ENCODE results near the gene BRK1. TPM values are rescaled to one million over a fixed set of nuclear protein-coding genes. Genes with fewer than 3 reads are reported as not detected.
"Not testable (repeated sequence)": the region's sequence is repeated elsewhere in the genome, so short reads cannot be mapped to it uniquely, and the experiment has no call there.

Gene BRK1
- 10 to 100 TPM; 68.2 to 86.8 (median 69.3) TPM for total RNA-seq

GRCh38 chr3:10115326-10116137, at the start of gene BRK1:
BRK1 (plus strand) TSS chr3:10115675; CDS start chr3:10115702, 27 bp downstream.
- TF ChIP-seq CTCF (IDR thresholded peaks at IDR 0.05 in 4 of 5, conservative IDR thresholded peaks at IDR 0.05 in 1 of 5) (peak in 2 of 5 experiments; percentile 12 to 13), POLR2A (IDR thresholded peaks at IDR 0.05) (peak; percentile 76 to 85)
- Histone ChIP-seq H3K4me3 (peak within 1 kb of the TSS; percentile 79 to 97 (median 89)), H3K9me3 (no peaks in the 10 kb centered on the region), H3K4me1 (peaks cover 15 to 16% of the 10 kb centered on the region in 2 donors), H3K27ac (peak within 1 kb of the TSS; percentile 72 to 89 (median 78)), H3K36me3 (peaks cover 0 to 8% of the 10 kb centered on the region in 2 donors), H3K27me3 (no peaks in the 10 kb centered on the region)
- in situ Hi-C loops (cut with MboI; ENCODE audit: low sequenced_read_pairs in 4 of 4) (no loop called here), intact Hi-C loops (cut with DNase I; ENCODE audit: low total_unique reads) (loop anchor here (1.0 to 10.0 kb wide), 5 partner anchors 26 to 183 kb away; partner anchors contain the start of genes CRELD1, FANCD2, TATDN2 and VHL)
- DNase-seq (peak; percentile 93 to 96), ATAC-seq (peak; percentile 100)

- ATAC-seq; in situ Hi-C loops (cut with MboI; ENCODE audit: low sequenced_read_pairs in 4 of 4); intact Hi-C loops (cut with DNase I; ENCODE audit: low total_unique reads): not testable (repeated sequence)
Observed at GRCh38 chr3:10070077-10070476, 45.4 kb upstream of the BRK1 start.

GRCh38 chr3:10074666-10075065, 40.8 kb upstream of the BRK1 start:
- Histone ChIP-seq H3K27me3 (no peaks in the 10 kb centered on the region), H3K36me3 (no peaks in the 10 kb centered on the region), H3K4me1 (no peaks in the 10 kb centered on the region), H3K4me3 (no peak overlapping the region), H3K9me3 (no peaks in the 10 kb centered on the region), H3K27ac (no peak overlapping the region)
- no peak for ATAC-seq
- DNase-seq: no peak
- TF ChIP-seq CTCF (IDR thresholded peaks at IDR 0.05 in 4 of 5, conservative IDR thresholded peaks at IDR 0.05 in 1 of 5): no peak
- no peak for TF ChIP-seq POLR2A (IDR thresholded peaks at IDR 0.05)
- intact Hi-C loops (cut with DNase I; ENCODE audit: low total_unique reads) (no loop called here), in situ Hi-C loops (cut with MboI; ENCODE audit: low sequenced_read_pairs in 4 of 4) (no loop called here)

More at GRCh38 chr3:10070077-10070476, 45.4 kb upstream of the BRK1 start:
- not testable (repeated sequence) for H3K27ac ChIP-seq, H3K9me3 ChIP-seq, H3K4me1 ChIP-seq, H3K27me3 ChIP-seq, H3K4me3 ChIP-seq, DNase-seq, H3K36me3 ChIP-seq

GRCh38 chr3:10081871-10082270, 33.6 kb upstream of the BRK1 start:
- Histone ChIP-seq H3K27ac (no peak overlapping the region), H3K4me1 (no peaks in the 10 kb centered on the region), H3K27me3 (no peaks in the 10 kb centered on the region), H3K9me3 (no peaks in the 10 kb centered on the region), H3K36me3 (no peaks in the 10 kb centered on the region), H3K4me3 (no peak overlapping the region)
- ATAC-seq: no peak
- no peak for DNase-seq
- intact Hi-C loops (cut with DNase I; ENCODE audit: low total_unique reads): no loop called here
- TF ChIP-seq POLR2A (IDR thresholded peaks at IDR 0.05) (no peak), CTCF (IDR thresholded peaks at IDR 0.05 in 4 of 5, conservative IDR thresholded peaks at IDR 0.05 in 1 of 5) (no peak)
- in situ Hi-C loops (cut with MboI; ENCODE audit: low sequenced_read_pairs in 4 of 4): no loop called here

- DNase-seq (no peak), ATAC-seq (no peak)
- in situ Hi-C loops (cut with MboI; ENCODE audit: low sequenced_read_pairs in 4 of 4): no loop called here
- no peaks in the 10 kb centered on the region for H3K36me3 ChIP-seq
- H3K4me1 ChIP-seq: no peaks in the 10 kb centered on the region
- TF ChIP-seq POLR2A (IDR thresholded peaks at IDR 0.05): no peak
- TF ChIP-seq CTCF (IDR thresholded peaks at IDR 0.05 in 4 of 5, conservative IDR thresholded peaks at IDR 0.05 in 1 of 5): no peak
- no peaks in the 10 kb centered on the region for H3K27me3 ChIP-seq
- H3K4me3 ChIP-seq: no peak overlapping the region
- no peaks in the 10 kb centered on the region for H3K9me3 ChIP-seq
- intact Hi-C loops (cut with DNase I; ENCODE audit: low total_unique reads): no loop called here
- H3K27ac ChIP-seq: no peak overlapping the region
Observed at GRCh38 chr3:10085738-10086137, 29.7 kb upstream of the BRK1 start.
